Tibial nerve (tissue), 4 donors: Measurements from ENCODE around the gene IQSEC1. TPM values are rescaled to one million over a fixed set of nuclear protein-coding genes. Genes with fewer than 3 reads are reported as not detected.
A peak's percentile ranks its signal among the peaks of the same experiment; 100 is the strongest.

Experiments
- DNase-seq, 2 donors: peaks; one replicate each; pipeline ENCODE4 v3.0.0-alpha.2; 2019; ENCODE audit warnings: low spot score in 2 of 2
- H3K27ac ChIP-seq, 4 donors: fragments of 200-600 bp; sonication (generic) in 3 of 4; one replicate each; pipeline ENCODE4 v1.5.1; 2017 to 2019; ENCODE audit warnings: mild to moderate bottlenecking in 1 of 4
- H3K27me3 ChIP-seq, 2 donors: fragments of 200-600 bp; sonication (generic) in 1 of 2; one replicate each; pipeline versions ENCODE4 v1.5.1 to v1.6.0; 2017 to 2019
- H3K36me3 ChIP-seq, 3 donors: fragments of 200-600 bp; sonication (generic); one replicate each; pipeline ENCODE4 v1.5.1; 2018 to 2019
- H3K4me1 ChIP-seq, 4 donors: fragments of 200-600 bp; sonication (generic) in 3 of 4; one replicate each; pipeline ENCODE4 v1.5.1; 2017 to 2019
- H3K4me3 ChIP-seq, 4 donors: fragments of 200-600 bp; sonication (generic) in 3 of 4; one replicate each; pipeline ENCODE4 v1.5.1; 2017 to 2019; ENCODE audit warnings: mild to moderate bottlenecking in 1 of 4, moderate library complexity in 1 of 4
- H3K9me3 ChIP-seq, 4 donors: fragments of 200-600 bp; sonication (generic) in 3 of 4; one replicate each; pipeline ENCODE4 v1.5.1; 2017 to 2019
- CTCF ChIP-seq, 5 experiments: fragments of 200-600 bp in 3 of 5; fragments of 450-650 bp in 2 of 5; sonication (generic) in 3 of 5; IDR thresholded peaks; one replicate each; pipeline ENCODE4 v1.5.1; 2016 to 2019; ENCODE audit warnings: antibody characterized with exemption in 5 of 5, mild to moderate bottlenecking in 3 of 5, moderate library complexity in 2 of 5
- EP300 ChIP-seq, 2 donors: sonication (generic); formaldehyde crosslinking; IDR thresholded peaks; one replicate each; pipeline ENCODE4 v1.6.1; 2017; ENCODE audit warnings: antibody characterized with exemption in 2 of 2, mild to moderate bottlenecking in 1 of 2
- POLR2A ChIP-seq, 2 donors: fragments of 450-650 bp; IDR thresholded peaks; one replicate each; pipeline ENCODE4 v1.6.1; 2017; ENCODE audit warnings: antibody characterized with exemption in 2 of 2, mild to moderate bottlenecking in 2 of 2, moderate library complexity in 2 of 2
- WGBS, 2 donors: methylation state at CpG; one replicate each; pipeline ENCODE4 v1.1.5; 2018; 5-methylcytosine and 5-hydroxymethylcytosine counted together
- total RNA-seq, 4 donors: library from RNA; depleted of rRNA; stranded (reverse); fragments of >200 nt; gene quantifications; one replicate each; pipeline ENCODE4 v1.1.0, GENCODE V29; 2016

The IQSEC1 gene
- total RNA-seq, 4 donors from 2014 or later = 58.2 to 77.5 (median 68.6) TPM

- Histone ChIP-seq H3K4me3 (no peak overlapping the region), H3K9me3 (no peaks in the 10 kb centered on the region), H3K27ac (no peak overlapping the region), H3K36me3 (peaks cover 4 to 97% (median 17%) of the 10 kb centered on the region in 3 donors), H3K4me1 (peaks cover 0 to 13% (median 0%) of the 10 kb centered on the region in 4 donors), H3K27me3 (no peaks in the 10 kb centered on the region)
- DNase-seq = no peak
- WGBS, 2 donors = 83 to 92% methylated on average over 18 to 20 of the region's 20 CpGs
- TF ChIP-seq CTCF (IDR thresholded peaks at IDR 0.05) (no peak), EP300 (IDR thresholded peaks at IDR 0.05) (no peak), POLR2A (IDR thresholded peaks at IDR 0.05) (no peak)
These were observed 170.0 kb downstream of the IQSEC1 start for GRCh38 chr3:12903000-12903800.

DNA sequence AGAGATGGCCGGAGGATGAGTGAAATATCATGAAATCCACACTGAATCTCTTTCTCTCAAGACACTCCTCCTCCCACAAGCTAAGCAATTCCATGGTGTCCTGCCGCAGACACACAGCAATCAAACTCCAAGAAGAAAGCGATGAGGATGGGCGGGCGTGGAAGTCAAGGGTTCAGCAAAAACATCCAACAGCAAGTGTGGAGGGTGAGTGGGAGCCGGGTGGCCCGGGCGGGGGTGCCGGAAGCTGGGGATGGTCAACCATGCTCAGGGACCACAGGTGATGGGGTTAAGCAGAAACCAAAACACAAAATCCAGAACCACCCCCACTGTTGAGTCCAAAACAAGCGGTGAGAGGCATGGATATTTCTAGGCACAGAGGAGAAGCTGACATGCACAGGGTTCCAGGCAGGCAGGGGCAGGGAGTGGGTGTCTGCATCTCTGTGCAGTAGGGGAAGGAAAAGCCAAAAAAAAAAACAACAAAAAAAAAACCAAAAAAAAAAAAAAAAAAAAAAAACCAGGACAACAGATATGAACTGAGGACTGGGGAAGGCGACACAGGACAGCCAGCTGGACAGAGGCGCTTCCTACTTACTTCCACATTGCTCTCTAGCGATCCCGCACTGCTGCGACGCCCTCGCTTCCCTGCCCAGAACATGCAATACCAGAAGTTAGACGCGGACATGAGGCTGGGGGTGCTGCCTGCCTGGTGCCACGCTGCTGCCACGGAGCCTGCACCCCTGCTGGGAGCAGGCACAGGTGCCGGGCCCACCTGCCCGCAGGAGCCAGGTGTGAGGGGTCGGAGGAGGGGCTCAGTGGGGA is 170.8 kb downstream of the IQSEC1 start:
- Histone ChIP-seq H3K27ac (peak overlapping the region in 1 of 4 donors; percentile 36), H3K27me3 (no peaks in the 10 kb centered on the region), H3K36me3 (peaks cover 4 to 93% (median 13%) of the 10 kb centered on the region in 3 donors), H3K4me3 (no peak overlapping the region), H3K4me1 (peaks cover 0 to 13% (median 0%) of the 10 kb centered on the region in 4 donors), H3K9me3 (no peaks in the 10 kb centered on the region)
- no peak for TF ChIP-seq EP300 (IDR thresholded peaks at IDR 0.05)
- TF ChIP-seq CTCF (IDR thresholded peaks at IDR 0.05) = no peak
- no peak for TF ChIP-seq POLR2A (IDR thresholded peaks at IDR 0.05)
- WGBS, 2 donors = 82 to 90% methylated on average over 24 of the region's 24 CpGs
- DNase-seq = no peak

GRCh38 chr3:12901623-12902045 is 171.6 kb downstream of the IQSEC1 start:
- H3K4me3 ChIP-seq = no peak overlapping the region
- no peaks in the 10 kb centered on the region for H3K27me3 ChIP-seq
- no peaks in the 10 kb centered on the region for H3K9me3 ChIP-seq
- H3K36me3 ChIP-seq = peaks cover 4 to 86% (median 13%) of the 10 kb centered on the region in 3 donors
- WGBS, 2 donors = 69 to 76% methylated on average over 6 of the region's 6 CpGs
- H3K27ac ChIP-seq = peak overlapping the region in 2 of 4 donors; percentile 8 to 36
- peaks cover 0 to 13% (median 0%) of the 10 kb centered on the region in 4 donors for H3K4me1 ChIP-seq
- no peak for DNase-seq
- TF ChIP-seq CTCF (IDR thresholded peaks at IDR 0.05) (no peak), POLR2A (IDR thresholded peaks at IDR 0.05) (no peak), EP300 (IDR thresholded peaks at IDR 0.05) (no peak)

- H3K36me3 ChIP-seq = peaks cover 4 to 79% (median 13%) of the 10 kb centered on the region in 3 donors
- TF ChIP-seq POLR2A (IDR thresholded peaks at IDR 0.05) (no peak), CTCF (IDR thresholded peaks at IDR 0.05) (no peak), EP300 (IDR thresholded peaks at IDR 0.05) (no peak)
- peaks cover 0 to 17% (median 0%) of the 10 kb centered on the region in 4 donors for H3K4me1 ChIP-seq
- no peak overlapping the region for H3K4me3 ChIP-seq
- no peak for DNase-seq
- no peak overlapping the region for H3K27ac ChIP-seq
- 94 to 96% methylated on average over 16 to 22 of the region's 22 CpGs for WGBS, 2 donors
- no peaks in the 10 kb centered on the region for H3K9me3 ChIP-seq
- no peaks in the 10 kb centered on the region for H3K27me3 ChIP-seq
These were observed 172.3 kb downstream of the IQSEC1 start for GRCh38 chr3:12900885-12901411.
